ENCODE results near the gene CTBP2. TPM values are rescaled to one million over a fixed set of nuclear protein-coding genes. Genes with fewer than 3 reads are reported as not detected.

Gene CTBP2
- total RNA-seq, 2 donors from 2014 or later: 75.3 to 109 TPM

DNA sequence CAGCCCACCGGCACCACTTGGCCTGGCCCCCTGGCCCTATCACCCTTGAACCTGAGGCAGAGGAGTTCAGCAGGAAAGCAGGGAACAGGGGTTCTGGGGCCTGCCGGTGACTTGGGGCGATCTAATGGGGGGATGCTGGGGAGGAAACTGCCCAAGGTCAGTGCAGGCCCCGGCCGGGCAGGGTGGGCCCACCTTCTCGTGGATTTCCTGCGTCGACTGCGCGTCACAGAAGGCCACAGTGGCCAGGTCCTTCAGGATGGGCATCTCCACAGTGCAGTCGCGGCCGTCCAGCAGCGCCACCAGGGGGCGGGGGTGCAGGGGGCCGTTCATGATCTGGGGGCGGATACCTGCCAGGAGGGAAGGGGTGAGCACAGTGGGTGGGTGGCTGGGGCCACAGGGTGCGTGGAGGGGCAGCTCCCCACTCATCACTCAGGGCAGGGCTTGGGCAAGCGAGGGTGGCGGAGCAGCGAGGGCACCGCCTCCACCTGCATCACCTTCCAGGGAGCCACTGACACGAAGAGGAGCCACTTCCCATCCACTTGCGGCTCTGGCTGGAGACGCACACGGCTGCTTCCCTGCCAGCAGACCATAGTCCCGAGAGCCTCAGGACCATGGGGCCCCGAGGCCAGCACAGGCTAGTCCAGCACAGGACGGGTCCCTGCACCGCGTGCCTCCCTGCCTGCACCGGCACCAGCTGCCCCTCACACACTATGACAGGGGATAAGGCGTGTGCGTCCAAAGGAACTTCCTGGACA lies 157.0 kb downstream of the CTBP2 start:
- DNase-seq: peak; percentile 52
- Mint-ChIP-seq H3K9me3 (no peaks in the 10 kb centered on the region), H3K27me3 (ENCODE audit: insufficient read depth) (no peaks in the 10 kb centered on the region), H3K27ac (no peak overlapping the region), H3K4me3 (no peak overlapping the region), H3K4me1 (no peaks in the 10 kb centered on the region), H3K36me3 (ENCODE audit: low read depth) (peaks cover 24% of the 10 kb centered on the region)
- Histone ChIP-seq H3K27ac (ENCODE audit: low read depth, low read length) (no peak overlapping the region), H3K36me3 (ENCODE audit: control insufficient read depth, insufficient read depth, low read length) (peaks cover 23% of the 10 kb centered on the region), H3K4me1 (ENCODE audit: control insufficient read depth, insufficient read depth, low read length) (no peaks in the 10 kb centered on the region), H3K27me3 (ENCODE audit: control insufficient read depth, insufficient read depth, low read length, poor library complexity, severe bottlenecking) (no peaks in the 10 kb centered on the region), H3K9ac (ENCODE audit: extremely low read depth, low read length, poor library complexity, severe bottlenecking) (no peak overlapping the region), H3K9me3 (ENCODE audit: control insufficient read depth, low read length) (no peaks in the 10 kb centered on the region), H3K4me3 (ENCODE audit: low read length) (no peak overlapping the region)
- 95 to 97% methylated on average over 15 to 33 of the region's 34 CpGs for WGBS, 2 experiments (ENCODE audit: insufficient coverage in 1 of 2, insufficient read length in 1 of 2)
- TF ChIP-seq, protein P1, sequence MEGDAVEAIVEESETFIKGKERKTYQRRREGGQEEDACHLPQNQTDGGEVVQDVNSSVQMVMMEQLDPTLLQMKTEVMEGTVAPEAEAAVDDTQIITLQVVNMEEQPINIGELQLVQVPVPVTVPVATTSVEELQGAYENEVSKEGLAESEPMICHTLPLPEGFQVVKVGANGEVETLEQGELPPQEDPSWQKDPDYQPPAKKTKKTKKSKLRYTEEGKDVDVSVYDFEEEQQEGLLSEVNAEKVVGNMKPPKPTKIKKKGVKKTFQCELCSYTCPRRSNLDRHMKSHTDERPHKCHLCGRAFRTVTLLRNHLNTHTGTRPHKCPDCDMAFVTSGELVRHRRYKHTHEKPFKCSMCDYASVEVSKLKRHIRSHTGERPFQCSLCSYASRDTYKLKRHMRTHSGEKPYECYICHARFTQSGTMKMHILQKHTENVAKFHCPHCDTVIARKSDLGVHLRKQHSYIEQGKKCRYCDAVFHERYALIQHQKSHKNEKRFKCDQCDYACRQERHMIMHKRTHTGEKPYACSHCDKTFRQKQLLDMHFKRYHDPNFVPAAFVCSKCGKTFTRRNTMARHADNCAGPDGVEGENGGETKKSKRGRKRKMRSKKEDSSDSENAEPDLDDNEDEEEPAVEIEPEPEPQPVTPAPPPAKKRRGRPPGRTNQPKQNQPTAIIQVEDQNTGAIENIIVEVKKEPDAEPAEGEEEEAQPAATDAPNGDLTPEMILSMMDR (conservative IDR thresholded peaks at IDR 0.05): peak; percentile 39

DNA sequence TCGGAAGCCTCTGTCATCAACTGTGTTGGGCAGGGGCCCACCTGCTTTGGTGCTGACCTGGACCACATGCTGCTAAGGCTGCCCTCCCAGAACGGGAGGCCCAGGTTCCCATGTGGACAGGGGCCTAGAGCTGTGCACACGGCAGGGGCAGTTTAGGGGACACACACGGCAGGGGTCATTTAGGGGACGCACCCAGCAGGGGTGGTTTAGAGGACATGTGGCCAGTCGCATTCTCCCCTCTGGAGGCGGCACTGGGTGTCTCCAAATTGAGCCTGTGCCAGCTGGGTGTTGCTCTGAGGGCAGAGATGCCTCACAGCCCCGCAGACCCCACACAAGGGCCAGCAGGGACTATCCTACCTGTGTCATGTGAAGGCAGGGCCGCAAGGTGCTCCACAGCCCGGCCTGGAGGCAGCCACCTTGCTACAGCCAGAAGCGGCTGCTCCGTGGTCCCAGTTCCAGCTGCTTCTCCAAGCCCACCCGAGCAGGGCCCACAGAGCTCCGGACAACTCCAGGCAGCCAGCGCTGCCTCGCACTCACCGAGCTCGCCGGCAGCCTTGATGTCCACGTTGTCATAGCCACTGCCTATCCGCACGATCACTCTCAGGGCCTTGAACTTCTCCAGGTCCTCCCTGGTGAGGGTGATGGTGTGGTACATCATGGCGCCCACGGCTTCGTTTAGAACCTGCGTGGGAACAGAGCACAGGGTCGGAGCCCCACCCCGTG lies 157.8 kb downstream of the CTBP2 start:
- Mint-ChIP-seq H3K36me3 (ENCODE audit: low read depth) (peaks cover 30% of the 10 kb centered on the region), H3K27me3 (ENCODE audit: insufficient read depth) (no peaks in the 10 kb centered on the region), H3K27ac (no peak overlapping the region), H3K9me3 (no peaks in the 10 kb centered on the region), H3K4me1 (no peaks in the 10 kb centered on the region), H3K4me3 (no peak overlapping the region)
- DNase-seq: peak; percentile 50
- no peaks in the 10 kb centered on the region for H3K4me1 ChIP-seq (ENCODE audit: control insufficient read depth, insufficient read depth, low read length)
- no peak overlapping the region for H3K4me3 ChIP-seq (ENCODE audit: low read length)
- H3K27me3 ChIP-seq (ENCODE audit: control insufficient read depth, insufficient read depth, low read length, poor library complexity, severe bottlenecking): no peaks in the 10 kb centered on the region
- peaks cover 28% of the 10 kb centered on the region for H3K36me3 ChIP-seq (ENCODE audit: control insufficient read depth, insufficient read depth, low read length)
- no peak overlapping the region for H3K9ac ChIP-seq (ENCODE audit: extremely low read depth, low read length, poor library complexity, severe bottlenecking)
- no peaks in the 10 kb centered on the region for H3K9me3 ChIP-seq (ENCODE audit: control insufficient read depth, low read length)
- WGBS, 2 experiments (ENCODE audit: insufficient coverage in 1 of 2, insufficient read length in 1 of 2): 92% methylated on average over 26 to 28 of the region's 28 CpGs
- TF ChIP-seq, protein P1 (conservative IDR thresholded peaks at IDR 0.05): no peak
- peak overlapping the region; percentile 98 for H3K27ac ChIP-seq (ENCODE audit: low read depth, low read length)

DNA sequence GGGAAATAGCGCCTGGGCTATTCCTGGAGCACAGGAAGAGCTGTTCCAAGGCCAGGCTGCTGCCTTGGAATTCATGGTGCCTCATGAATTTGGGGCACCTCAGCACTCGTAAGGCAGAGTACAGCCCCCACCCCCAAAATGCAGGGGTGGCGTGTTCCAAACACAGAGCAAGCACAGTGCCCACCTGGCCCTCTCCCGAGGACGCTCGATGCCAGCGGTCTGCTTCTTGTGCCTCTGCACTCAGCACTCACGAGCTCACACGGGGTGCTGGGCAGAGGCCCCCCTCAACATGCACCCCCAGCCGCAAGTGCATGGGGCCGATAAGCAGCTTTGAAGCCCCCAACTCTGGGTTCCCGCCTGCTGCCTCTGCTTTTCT lies 158.3 kb downstream of the CTBP2 start:
- Histone ChIP-seq H3K9ac (ENCODE audit: extremely low read depth, low read length, poor library complexity, severe bottlenecking) (no peak overlapping the region), H3K27ac (ENCODE audit: low read depth, low read length) (peak overlapping the region; percentile 98), H3K4me1 (ENCODE audit: control insufficient read depth, insufficient read depth, low read length) (no peaks in the 10 kb centered on the region), H3K4me3 (ENCODE audit: low read length) (no peak overlapping the region), H3K27me3 (ENCODE audit: control insufficient read depth, insufficient read depth, low read length, poor library complexity, severe bottlenecking) (no peaks in the 10 kb centered on the region), H3K36me3 (ENCODE audit: control insufficient read depth, insufficient read depth, low read length) (peaks cover 29% of the 10 kb centered on the region), H3K9me3 (ENCODE audit: control insufficient read depth, low read length) (no peaks in the 10 kb centered on the region)
- no peak overlapping the region for H3K27ac Mint-ChIP-seq
- H3K4me3 Mint-ChIP-seq: no peak overlapping the region
- DNase-seq: no peak
- peaks cover 34% of the 10 kb centered on the region for H3K36me3 Mint-ChIP-seq (ENCODE audit: low read depth)
- WGBS, 2 experiments (ENCODE audit: insufficient coverage in 1 of 2, insufficient read length in 1 of 2): 86 to 94% methylated on average over 7 to 12 of the region's 12 CpGs
- TF ChIP-seq, protein P1 (conservative IDR thresholded peaks at IDR 0.05): no peak
- H3K27me3 Mint-ChIP-seq (ENCODE audit: insufficient read depth): no peaks in the 10 kb centered on the region
- H3K9me3 Mint-ChIP-seq: no peaks in the 10 kb centered on the region
- no peaks in the 10 kb centered on the region for H3K4me1 Mint-ChIP-seq

Measured in endodermal cell (in vitro differentiated cells).